NCI-H2196 (cell line): ENCODE data around the gene PRR15L.
A peak's percentile ranks its signal among the peaks of the same experiment; 100 is the strongest.

Source experiments
- DNase-seq: peaks from one replicate; lab custom pipeline; 2025; ENCODE audit not compliant: unreplicated experiment; lab: John Stamatoyannopoulos, UW

Gene PRR15L

DNA sequence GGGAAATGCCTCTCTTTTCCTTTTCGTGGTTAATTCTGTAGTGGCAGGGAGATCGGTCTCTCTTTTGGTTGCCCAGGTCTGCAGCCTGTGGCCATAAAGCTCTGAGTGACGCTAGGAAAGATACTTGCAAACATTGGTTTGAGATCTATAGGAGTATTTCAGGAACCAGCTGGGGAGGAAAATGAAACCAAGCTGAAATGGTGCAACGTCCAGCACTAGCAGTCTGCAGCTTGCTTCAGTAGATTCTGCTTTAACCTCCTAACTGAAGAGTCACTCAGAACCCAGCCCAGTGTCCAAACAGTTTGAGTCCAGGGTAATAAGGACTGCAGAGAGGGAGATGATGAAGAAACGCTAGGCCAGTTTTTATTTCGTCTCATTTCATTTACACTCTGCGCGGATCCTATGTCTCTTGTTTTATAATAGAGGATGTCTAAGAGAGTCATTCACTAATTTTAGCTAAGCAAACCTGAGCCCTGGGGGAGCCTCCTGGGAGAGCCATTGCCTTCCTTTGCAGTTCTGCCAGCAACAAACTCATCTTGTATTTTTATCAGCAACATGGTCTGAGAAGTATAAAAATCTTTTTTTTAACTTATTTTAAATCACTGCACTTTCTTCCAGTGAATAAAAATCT is 49.6 kb downstream of the PRR15L start:
- DNase-seq: no peak

- DNase-seq: no peak
Measured at GRCh38 chr17:47906443-47906842, 51.2 kb downstream of the PRR15L start.

DNA sequence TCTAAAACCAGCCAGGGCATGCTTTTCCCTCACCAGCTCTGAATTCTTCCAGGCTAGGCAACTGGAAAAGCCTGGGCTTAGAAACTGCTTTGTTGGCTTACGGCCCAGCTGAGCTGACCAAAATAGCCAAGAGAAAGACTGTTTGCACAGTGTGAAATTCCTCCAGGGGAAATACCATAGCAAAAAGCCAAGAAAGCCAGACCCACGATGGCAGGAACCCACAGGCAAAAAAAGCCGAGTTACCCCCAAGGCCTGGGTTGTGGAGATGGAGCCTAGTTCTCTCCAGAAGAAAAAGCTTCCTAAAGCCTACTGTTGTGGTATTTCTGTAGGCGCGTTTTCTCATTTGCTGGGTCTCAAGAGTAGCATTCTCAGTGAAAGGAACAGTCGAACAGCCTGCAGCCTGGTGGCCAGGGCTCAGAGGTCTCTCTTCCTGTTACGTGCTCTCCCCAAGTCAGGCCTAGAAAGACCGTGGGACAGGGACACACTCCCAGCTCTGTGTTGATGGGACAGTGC is 52.4 kb downstream of the PRR15L start:
- DNase-seq: peak; percentile 27

- DNase-seq: no peak
Measured at GRCh38 chr17:47902039-47902744, 55.5 kb downstream of the PRR15L start.
